C4-2B (cell line): ENCODE data around the gene UHRF2.

Experiments
- H3K27ac ChIP-seq: fragments of 450-650 bp; 2 replicates; pipeline ENCODE4 v1.5.1; 2017
- CTCF ChIP-seq: fragments of 450-650 bp; conservative IDR thresholded peaks from 2 replicates; pipeline ENCODE4 v1.5.1; 2017; ENCODE audit warnings: mild to moderate bottlenecking
- ZFX ChIP-seq: fragments of 450-650 bp; IDR thresholded peaks from 2 replicates; pipeline ENCODE4 v1.6.1; 2017

Gene UHRF2

DNA sequence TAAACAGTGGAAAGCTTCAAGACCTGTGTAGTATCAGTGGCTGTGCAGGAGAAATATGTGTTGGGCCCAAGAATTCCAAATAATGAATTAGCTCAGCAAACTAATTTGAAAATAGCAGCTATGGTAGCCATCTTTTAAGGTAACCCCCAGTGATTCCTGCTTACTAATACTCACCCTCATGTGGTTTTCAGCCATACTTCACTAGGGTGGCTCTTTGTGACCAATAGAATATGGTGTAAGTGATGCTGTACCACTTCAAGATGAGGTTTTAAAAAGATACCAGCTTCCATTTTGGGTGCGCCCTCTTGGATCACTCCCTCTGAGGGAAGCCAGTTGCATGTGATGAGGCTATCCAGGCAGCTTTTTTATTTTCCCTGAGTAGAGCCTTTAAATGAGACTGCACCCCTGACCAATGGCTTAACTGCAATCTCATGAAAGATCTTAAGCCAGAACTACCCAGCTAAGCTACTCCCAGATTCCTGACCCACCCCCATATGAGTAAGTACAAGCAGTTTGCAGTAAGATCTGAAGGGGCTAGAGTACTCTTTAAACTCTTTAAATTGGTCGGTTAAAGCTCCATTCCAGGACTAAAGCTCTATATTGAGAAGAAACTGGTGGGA lies 58.3 kb downstream of the UHRF2 start:
- H3K27ac ChIP-seq: no peak overlapping the region
- no peak for TF ChIP-seq CTCF
- TF ChIP-seq ZFX: no peak

GRCh38 chr9:6473151-6473550 lies 60.2 kb downstream of the UHRF2 start:
- no peak for TF ChIP-seq CTCF
- no peak for TF ChIP-seq ZFX
- no peak overlapping the region for H3K27ac ChIP-seq

- TF ChIP-seq CTCF (no peak), ZFX (no peak)
- H3K27ac ChIP-seq: no peak overlapping the region
Measured at GRCh38 chr9:6479959-6480358, 67.0 kb downstream of the UHRF2 start.

DNA sequence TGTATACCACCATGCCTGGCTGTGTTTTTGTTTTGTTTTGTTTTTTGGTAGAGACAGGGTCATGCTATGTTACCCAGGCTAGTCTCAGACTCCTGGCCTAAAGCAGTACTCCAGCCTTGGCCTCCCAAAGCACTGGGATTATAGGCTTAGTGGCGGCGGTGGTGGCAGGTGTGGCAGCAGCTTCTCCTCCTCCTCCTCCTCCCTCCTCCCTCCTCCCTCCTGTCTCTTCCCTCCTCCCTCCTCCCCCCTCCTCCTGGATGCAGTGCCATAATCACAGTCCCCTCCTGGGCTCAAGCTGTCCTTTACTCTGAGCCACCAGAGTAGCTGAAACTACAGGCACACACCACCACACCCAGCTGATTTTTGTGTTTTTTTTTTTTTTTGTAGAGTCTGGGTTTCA lies 71.2 kb downstream of the UHRF2 start:
- H3K27ac ChIP-seq: no peak overlapping the region
- no peak for TF ChIP-seq CTCF
- no peak for TF ChIP-seq ZFX

GRCh38 chr9:6488395-6488794 lies 75.4 kb downstream of the UHRF2 start:
- TF ChIP-seq ZFX (no peak), CTCF (no peak)

GRCh38 chr9:6489099-6489498 lies 76.1 kb downstream of the UHRF2 start:
- H3K27ac ChIP-seq: no peak overlapping the region
- TF ChIP-seq ZFX (no peak), CTCF (no peak)

More at GRCh38 chr9:6488395-6488794, 75.4 kb downstream of the UHRF2 start:
- no peak overlapping the region for H3K27ac ChIP-seq

DNA sequence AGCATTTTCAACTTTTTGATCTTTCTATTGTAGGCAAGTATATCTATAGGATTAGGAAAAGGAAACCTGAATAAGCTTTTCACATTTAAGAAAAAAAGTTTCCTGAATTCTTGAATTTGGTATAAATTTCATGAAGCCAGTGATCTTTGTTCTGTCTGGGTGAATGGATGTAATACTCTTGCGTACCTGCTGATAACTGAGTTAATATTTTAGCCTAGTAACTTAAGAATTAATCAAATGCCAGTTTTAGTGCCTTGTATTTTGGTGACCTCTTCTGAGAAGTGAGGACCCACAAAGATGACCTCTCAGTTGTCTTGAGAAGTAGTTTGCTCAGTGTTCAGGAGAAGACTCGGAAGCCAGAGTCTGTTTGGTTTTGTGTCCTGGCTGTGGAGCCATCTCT lies 77.9 kb downstream of the UHRF2 start:
- TF ChIP-seq ZFX: no peak
- no peak for TF ChIP-seq CTCF
- no peak overlapping the region for H3K27ac ChIP-seq
